Esophagus squamous epithelium (tissue), 5 donors: ENCODE results near the gene ARPC1B. TPM values are rescaled to one million over a fixed set of nuclear protein-coding genes. Genes with fewer than 3 reads are reported as not detected.
"Not testable (repeated sequence)": the region's sequence is repeated elsewhere in the genome, so short reads cannot be mapped to it uniquely, and the experiment has no call there.

Experiments used
- DNase-seq: peaks from one replicate; lab custom pipeline; 2025; lab: John Stamatoyannopoulos, UW
- H3K27ac ChIP-seq, 4 donors: fragments of 200-600 bp; sonication (generic); one replicate each; pipeline ENCODE4 v1.5.1; 2016 to 2019; ENCODE audit warnings: mild to moderate bottlenecking in 1 of 4
- H3K27me3 ChIP-seq, 4 donors: fragments of 200-600 bp; sonication (generic); 1 replicate in 3 of 4; 2 replicates in 1 of 4; pipeline versions ENCODE4 v1.5.1 to v1.6.0; 2017 to 2021; ENCODE audit warnings: antibody characterized with exemption in 1 of 4
- H3K36me3 ChIP-seq, 3 donors: fragments of 200-600 bp; sonication (generic); one replicate each; pipeline ENCODE4 v1.5.1; 2016 to 2019
- H3K4me1 ChIP-seq, 3 donors: fragments of 200-600 bp; sonication (generic); one replicate each; pipeline ENCODE4 v1.5.1; 2017 to 2019
- H3K4me3 ChIP-seq, 4 donors: fragments of 200-600 bp; sonication (generic); 1 replicate in 3 of 4; 2 replicates in 1 of 4; pipeline ENCODE4 v1.5.1; 2016 to 2019; ENCODE audit warnings: mild to moderate bottlenecking in 2 of 4, moderate library complexity in 1 of 4
- H3K9me3 ChIP-seq, 3 donors: fragments of 200-600 bp; sonication (generic); one replicate each; pipeline ENCODE4 v1.5.1; 2016 to 2019
- POLR2A ChIP-seq, 4 donors: fragments of 450-650 bp; IDR thresholded peaks; one replicate each; pipeline ENCODE4 v1.6.1; 2017; ENCODE audit warnings: antibody characterized with exemption in 4 of 4, mild to moderate bottlenecking in 4 of 4, moderate library complexity in 3 of 4
- WGBS, 2 donors: methylation state at CpG; one replicate each; pipeline ENCODE4 v1.1.5; 2018; 5-methylcytosine and 5-hydroxymethylcytosine counted together
- intact Hi-C: fragments of 100-400 bp; cut with DNase I; formaldehyde crosslinking; loops from one replicate; pipeline ENCODE4 v1.15.0; 2022
- total RNA-seq, 4 donors: library from RNA; depleted of rRNA; stranded (reverse); fragments of >200 nt; gene quantifications; one replicate each; pipeline ENCODE4 v1.1.0, GENCODE V29; 2016
- TF ChIP-seq, protein P1 (sequence below), 6 experiments: fragments of 450-650 bp in 4 of 6; fragments of 200-600 bp in 2 of 6; sonication (generic) in 2 of 6; IDR thresholded peaks; one replicate each; pipeline ENCODE4 v1.5.1; 2016 to 2019; ENCODE audit warnings: antibody characterized with exemption in 6 of 6, mild to moderate bottlenecking in 4 of 6, moderate library complexity in 4 of 6
- donor health status: DM: yes; HTN: yes; CAD: no.

The ARPC1B gene
- total RNA-seq, result 100 to 1,000 TPM in 3 of 4 donors, 10 to 100 TPM in 1; 27.9 to 166 (median 128) TPM

- 0 to 2% methylated on average over 6 to 8 of the region's 95 CpGs for WGBS, 2 donors
- DNase-seq, result peak; percentile 39
- no peaks in the 10 kb centered on the region for H3K27me3 ChIP-seq
- no peaks in the 10 kb centered on the region for H3K9me3 ChIP-seq
- H3K36me3 ChIP-seq, result peaks cover 0 to 12% (median 0%) of the 10 kb centered on the region in 3 donors
- H3K27ac ChIP-seq, result peak within 1 kb of the TSS; percentile 83 to 94 (median 89)
- peaks cover 12 to 82% (median 21%) of the 10 kb centered on the region in 3 donors for H3K4me1 ChIP-seq
- peak within 1 kb of the TSS; percentile 61 to 97 (median 80) for H3K4me3 ChIP-seq
- intact Hi-C loops, result no loop called here
- TF ChIP-seq, protein P1, sequence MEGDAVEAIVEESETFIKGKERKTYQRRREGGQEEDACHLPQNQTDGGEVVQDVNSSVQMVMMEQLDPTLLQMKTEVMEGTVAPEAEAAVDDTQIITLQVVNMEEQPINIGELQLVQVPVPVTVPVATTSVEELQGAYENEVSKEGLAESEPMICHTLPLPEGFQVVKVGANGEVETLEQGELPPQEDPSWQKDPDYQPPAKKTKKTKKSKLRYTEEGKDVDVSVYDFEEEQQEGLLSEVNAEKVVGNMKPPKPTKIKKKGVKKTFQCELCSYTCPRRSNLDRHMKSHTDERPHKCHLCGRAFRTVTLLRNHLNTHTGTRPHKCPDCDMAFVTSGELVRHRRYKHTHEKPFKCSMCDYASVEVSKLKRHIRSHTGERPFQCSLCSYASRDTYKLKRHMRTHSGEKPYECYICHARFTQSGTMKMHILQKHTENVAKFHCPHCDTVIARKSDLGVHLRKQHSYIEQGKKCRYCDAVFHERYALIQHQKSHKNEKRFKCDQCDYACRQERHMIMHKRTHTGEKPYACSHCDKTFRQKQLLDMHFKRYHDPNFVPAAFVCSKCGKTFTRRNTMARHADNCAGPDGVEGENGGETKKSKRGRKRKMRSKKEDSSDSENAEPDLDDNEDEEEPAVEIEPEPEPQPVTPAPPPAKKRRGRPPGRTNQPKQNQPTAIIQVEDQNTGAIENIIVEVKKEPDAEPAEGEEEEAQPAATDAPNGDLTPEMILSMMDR (IDR thresholded peaks at IDR 0.05), result no peak
- peak in 2 of 4 donors; percentile 47 to 66 for TF ChIP-seq POLR2A (IDR thresholded peaks at IDR 0.05)
Measured at GRCh38 chr7:99374111-99375064, at the start of gene ARPC1B. ARPC1B (plus strand) TSS chr7:99374730; CDS start chr7:99385715, 10,985 bp downstream.

- peak overlapping the region; percentile 93 to 98 (median 96) for H3K27ac ChIP-seq
- H3K9me3 ChIP-seq, result no peaks in the 10 kb centered on the region
- DNase-seq, result no peak
- intact Hi-C loops, result no loop called here
- peaks cover 25 to 48% (median 32%) of the 10 kb centered on the region in 3 donors for H3K4me1 ChIP-seq
- no peaks in the 10 kb centered on the region for H3K27me3 ChIP-seq
- TF ChIP-seq POLR2A (IDR thresholded peaks at IDR 0.05), result no peak
- TF ChIP-seq, protein P1 (IDR thresholded peaks at IDR 0.05), result no peak
- H3K36me3 ChIP-seq, result no peaks in the 10 kb centered on the region
- 39 to 66% methylated on average over 4 to 6 of the region's 14 CpGs for WGBS, 2 donors
- peak overlapping the region; percentile 91 to 100 (median 97) for H3K4me3 ChIP-seq
Measured at GRCh38 chr7:99325001-99325493, 49.5 kb upstream of the ARPC1B start.

GRCh38 chr7:99325592-99326407 lies 48.7 kb upstream of the ARPC1B start, which contains the start of gene ARPC1A:
ARPC1A (plus strand) TSS chr7:99325898; CDS start chr7:99333354, 7,456 bp downstream.
- 0 to 2% methylated on average over 7 to 29 of the region's 82 CpGs for WGBS, 2 donors
- intact Hi-C loops, result no loop called here
- Histone ChIP-seq H3K9me3 (no peaks in the 10 kb centered on the region), H3K27me3 (no peaks in the 10 kb centered on the region), H3K4me3 (peak within 1 kb of the TSS; percentile 91 to 100 (median 97)), H3K27ac (peak within 1 kb of the TSS; percentile 93 to 98 (median 96)), H3K36me3 (no peaks in the 10 kb centered on the region), H3K4me1 (peaks cover 25 to 55% (median 32%) of the 10 kb centered on the region in 3 donors)
- peak; percentile 21 for DNase-seq
- peak in 3 of 4 donors; percentile 62 to 89 (median 82) for TF ChIP-seq POLR2A (IDR thresholded peaks at IDR 0.05)
- TF ChIP-seq, protein P1 (IDR thresholded peaks at IDR 0.05), result peak in 3 of 6 experiments; percentile 15 to 48 (median 40)

- peak overlapping the region; percentile 93 to 98 (median 96) for H3K27ac ChIP-seq
- TF ChIP-seq, protein P1 (IDR thresholded peaks at IDR 0.05), result no peak
- TF ChIP-seq POLR2A (IDR thresholded peaks at IDR 0.05), result no peak
- no peak for DNase-seq
- intact Hi-C loops, result no loop called here
- peaks cover 0 to 4% (median 0%) of the 10 kb centered on the region in 3 donors for H3K36me3 ChIP-seq
- no peaks in the 10 kb centered on the region for H3K9me3 ChIP-seq
- no peaks in the 10 kb centered on the region for H3K27me3 ChIP-seq
- 1% methylated on average over 10 of the region's 10 CpGs for WGBS, 2 donors
- peak overlapping the region; percentile 91 to 100 (median 97) for H3K4me3 ChIP-seq
- H3K4me1 ChIP-seq, result peaks cover 25 to 61% (median 35%) of the 10 kb centered on the region in 3 donors
Measured at GRCh38 chr7:99326408-99326782, 48.1 kb upstream of the ARPC1B start.

GRCh38 chr7:99330314-99330961 lies 44.1 kb upstream of the ARPC1B start:
- WGBS, 2 donors, result 50 to 53% methylated on average over 8 of the region's 8 CpGs

More at GRCh38 chr7:99330314-99330961, 44.1 kb upstream of the ARPC1B start:
- H3K4me3 ChIP-seq, intact Hi-C loops, H3K27me3 ChIP-seq, DNase-seq, H3K9me3 ChIP-seq: not testable (repeated sequence)
- peaks cover 0 to 36% (median 14%) of the 10 kb centered on the region in 3 donors for H3K36me3 ChIP-seq
- peaks cover 18 to 67% (median 25%) of the 10 kb centered on the region in 3 donors for H3K4me1 ChIP-seq
- H3K27ac ChIP-seq, result peak overlapping the region; percentile 61 to 84 (median 71)
